Uterus (tissue), 2 donors: ENCODE measurements around the gene CRY1.

Experiments used
- POLR2A ChIP-seq, 2 donors: fragments of 450-650 bp; IDR thresholded peaks; one replicate each; pipeline ENCODE4 v1.6.1; 2016; ENCODE audit warnings: antibody characterized with exemption in 2 of 2, mild to moderate bottlenecking in 1 of 2, moderate library complexity in 1 of 2
- TF ChIP-seq, protein P1 (sequence below), 4 experiments: fragments of 200-600 bp in 2 of 4; fragments of 450-650 bp in 2 of 4; sonication (generic) in 2 of 4; IDR thresholded peaks; one replicate each; pipeline ENCODE4 v1.5.1; 2016 to 2019; ENCODE audit warnings: antibody characterized with exemption in 4 of 4, mild to moderate bottlenecking in 2 of 4, moderate library complexity in 1 of 4

DNA sequence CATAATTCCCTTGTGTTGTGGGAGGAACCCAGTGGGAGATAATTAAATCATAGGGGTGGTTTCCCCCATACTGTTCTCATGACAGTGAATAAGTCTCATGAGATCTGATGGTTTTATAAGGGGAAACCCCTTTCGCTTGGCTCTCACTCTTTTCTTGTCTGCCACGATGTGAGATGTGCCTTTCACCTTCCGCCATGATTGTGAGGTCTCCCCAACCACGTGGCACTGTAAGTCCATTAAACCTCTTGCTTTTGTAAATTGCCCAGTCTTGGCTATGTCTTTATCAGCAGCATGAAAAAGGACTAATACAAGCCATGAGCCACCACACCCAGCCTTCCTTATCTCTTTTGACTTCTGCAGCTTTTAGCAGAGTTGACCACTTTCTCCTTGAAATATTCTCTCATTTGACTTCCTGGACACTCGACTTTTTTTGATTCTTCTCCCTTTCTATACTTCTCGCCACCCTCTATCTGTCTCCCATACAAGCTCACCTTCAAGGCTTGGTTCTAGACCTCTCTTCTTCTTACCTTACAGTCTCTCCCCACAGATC, 108.7 kb downstream of the CRY1 start:
- TF ChIP-seq, protein P1, sequence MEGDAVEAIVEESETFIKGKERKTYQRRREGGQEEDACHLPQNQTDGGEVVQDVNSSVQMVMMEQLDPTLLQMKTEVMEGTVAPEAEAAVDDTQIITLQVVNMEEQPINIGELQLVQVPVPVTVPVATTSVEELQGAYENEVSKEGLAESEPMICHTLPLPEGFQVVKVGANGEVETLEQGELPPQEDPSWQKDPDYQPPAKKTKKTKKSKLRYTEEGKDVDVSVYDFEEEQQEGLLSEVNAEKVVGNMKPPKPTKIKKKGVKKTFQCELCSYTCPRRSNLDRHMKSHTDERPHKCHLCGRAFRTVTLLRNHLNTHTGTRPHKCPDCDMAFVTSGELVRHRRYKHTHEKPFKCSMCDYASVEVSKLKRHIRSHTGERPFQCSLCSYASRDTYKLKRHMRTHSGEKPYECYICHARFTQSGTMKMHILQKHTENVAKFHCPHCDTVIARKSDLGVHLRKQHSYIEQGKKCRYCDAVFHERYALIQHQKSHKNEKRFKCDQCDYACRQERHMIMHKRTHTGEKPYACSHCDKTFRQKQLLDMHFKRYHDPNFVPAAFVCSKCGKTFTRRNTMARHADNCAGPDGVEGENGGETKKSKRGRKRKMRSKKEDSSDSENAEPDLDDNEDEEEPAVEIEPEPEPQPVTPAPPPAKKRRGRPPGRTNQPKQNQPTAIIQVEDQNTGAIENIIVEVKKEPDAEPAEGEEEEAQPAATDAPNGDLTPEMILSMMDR (IDR thresholded peaks at IDR 0.05): no peak
- TF ChIP-seq POLR2A (IDR thresholded peaks at IDR 0.05): no peak
